Measurements from ENCODE around the gene PRR29.

- TF ChIP-seq CTCF (IDR thresholded peaks at IDR 0.05; ENCODE audit: insufficient read depth, low read length, poor library complexity, severe bottlenecking), result no peak
- TF ChIP-seq EZH2phosphoT487 (conservative IDR thresholded peaks at IDR 0.05; ENCODE audit: low read length), result no peak
These were observed 11.6 kb downstream of the PRR29 start for GRCh38 chr17:64009571-64010402.

Data from SU-DHL-6 (cell line).